Measurements from ENCODE around the gene ATP11C. TPM values are rescaled to one million over a fixed set of nuclear protein-coding genes. Genes with fewer than 3 reads are reported as not detected.
"Not testable (repeated sequence)": the region's sequence is repeated elsewhere in the genome, so short reads cannot be mapped to it uniquely, and the experiment has no call there.

The ATP11C gene
- total RNA-seq, 4 donors from 2014 or later = 20.4 to 33.3 (median 27.3) TPM

DNA sequence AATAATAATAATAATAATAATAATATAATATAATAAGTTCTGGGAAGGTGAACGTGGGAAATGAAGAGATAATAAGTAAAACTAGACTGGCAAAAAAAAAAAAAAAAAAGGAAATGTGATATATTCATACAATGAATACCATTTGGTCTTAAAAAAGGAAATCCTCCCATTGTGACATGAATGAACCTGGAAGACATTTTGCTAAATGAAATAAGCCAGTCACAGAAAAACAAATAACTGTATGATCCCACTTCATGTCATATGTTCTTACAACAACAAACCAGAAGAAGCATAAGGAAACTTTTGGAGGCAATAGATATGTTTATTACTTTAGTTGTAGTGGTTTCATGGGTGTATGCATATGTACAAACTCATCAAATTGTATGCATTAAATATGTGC lies 63.1 kb downstream of the ATP11C start:
- Histone ChIP-seq H3K36me3 (no peaks in the 10 kb centered on the region), H3K4me1 (no peaks in the 10 kb centered on the region), H3K4me3 (no peak overlapping the region), H3K27ac (no peak overlapping the region), H3K27me3 (no peaks in the 10 kb centered on the region), H3K9me3 (no peaks in the 10 kb centered on the region)
- no peak for ATAC-seq
- 60% methylated on average over 1 of the region's 1 CpG; no CpG with 5 or more reads in 1 of the 2 donors for WGBS, 2 donors (ENCODE audit: low coverage in 1 of 2)
- TF ChIP-seq POLR2A (IDR thresholded peaks at IDR 0.05) (no peak), EP300 (IDR thresholded peaks at IDR 0.05) (no peak), POLR2AphosphoS5 (IDR thresholded peaks at IDR 0.05) (no peak)
- TF ChIP-seq, protein P1, sequence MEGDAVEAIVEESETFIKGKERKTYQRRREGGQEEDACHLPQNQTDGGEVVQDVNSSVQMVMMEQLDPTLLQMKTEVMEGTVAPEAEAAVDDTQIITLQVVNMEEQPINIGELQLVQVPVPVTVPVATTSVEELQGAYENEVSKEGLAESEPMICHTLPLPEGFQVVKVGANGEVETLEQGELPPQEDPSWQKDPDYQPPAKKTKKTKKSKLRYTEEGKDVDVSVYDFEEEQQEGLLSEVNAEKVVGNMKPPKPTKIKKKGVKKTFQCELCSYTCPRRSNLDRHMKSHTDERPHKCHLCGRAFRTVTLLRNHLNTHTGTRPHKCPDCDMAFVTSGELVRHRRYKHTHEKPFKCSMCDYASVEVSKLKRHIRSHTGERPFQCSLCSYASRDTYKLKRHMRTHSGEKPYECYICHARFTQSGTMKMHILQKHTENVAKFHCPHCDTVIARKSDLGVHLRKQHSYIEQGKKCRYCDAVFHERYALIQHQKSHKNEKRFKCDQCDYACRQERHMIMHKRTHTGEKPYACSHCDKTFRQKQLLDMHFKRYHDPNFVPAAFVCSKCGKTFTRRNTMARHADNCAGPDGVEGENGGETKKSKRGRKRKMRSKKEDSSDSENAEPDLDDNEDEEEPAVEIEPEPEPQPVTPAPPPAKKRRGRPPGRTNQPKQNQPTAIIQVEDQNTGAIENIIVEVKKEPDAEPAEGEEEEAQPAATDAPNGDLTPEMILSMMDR (IDR thresholded peaks at IDR 0.05) = no peak

DNA sequence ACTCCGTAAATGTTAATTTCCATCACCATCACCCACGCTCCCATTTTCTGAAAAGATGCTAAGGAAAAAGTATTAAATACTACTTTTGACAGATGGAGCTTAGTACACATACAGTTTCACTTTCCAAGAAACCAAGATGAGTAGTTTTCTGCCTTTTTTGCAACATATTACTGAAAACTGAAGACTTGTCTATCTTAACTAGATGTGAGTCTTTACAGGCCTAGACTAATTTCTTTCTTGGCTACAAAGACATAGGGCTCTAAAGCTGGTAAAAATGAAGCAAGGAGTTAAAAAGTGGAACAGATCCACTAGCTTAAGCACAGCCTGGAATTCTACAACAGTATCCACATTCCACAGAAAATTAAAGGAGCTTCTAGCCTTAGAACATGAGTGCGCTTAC lies 68.2 kb downstream of the ATP11C start:
- no peaks in the 10 kb centered on the region for H3K9me3 ChIP-seq
- ATAC-seq = no peak
- no peak overlapping the region for H3K4me3 ChIP-seq
- TF ChIP-seq, protein P1 (IDR thresholded peaks at IDR 0.05) = no peak
- no peak for TF ChIP-seq EP300 (IDR thresholded peaks at IDR 0.05)
- no peak for TF ChIP-seq POLR2A (IDR thresholded peaks at IDR 0.05)
- no peak for TF ChIP-seq POLR2AphosphoS5 (IDR thresholded peaks at IDR 0.05)
- no peaks in the 10 kb centered on the region for H3K27me3 ChIP-seq
- no peak overlapping the region for H3K27ac ChIP-seq
- 89 to 90% methylated on average over 2 of the region's 3 CpGs for WGBS, 2 donors (ENCODE audit: low coverage in 1 of 2)
- no peaks in the 10 kb centered on the region for H3K36me3 ChIP-seq
- no peaks in the 10 kb centered on the region for H3K4me1 ChIP-seq

- Histone ChIP-seq H3K27me3 (no peaks in the 10 kb centered on the region), H3K4me3 (no peak overlapping the region), H3K27ac (no peak overlapping the region), H3K4me1 (no peaks in the 10 kb centered on the region), H3K9me3 (no peaks in the 10 kb centered on the region), H3K36me3 (no peaks in the 10 kb centered on the region)
- no peak for ATAC-seq
- WGBS, 2 donors (ENCODE audit: low coverage in 1 of 2) = 62 to 93% methylated on average over 2 to 3 of the region's 5 CpGs
- TF ChIP-seq, protein P1 (IDR thresholded peaks at IDR 0.05) = no peak
- TF ChIP-seq EP300 (IDR thresholded peaks at IDR 0.05) (no peak), POLR2A (IDR thresholded peaks at IDR 0.05) (no peak), POLR2AphosphoS5 (IDR thresholded peaks at IDR 0.05) (no peak)
Observed at GRCh38 chrX:139862208-139862607, 70.6 kb downstream of the ATP11C start.

DNA sequence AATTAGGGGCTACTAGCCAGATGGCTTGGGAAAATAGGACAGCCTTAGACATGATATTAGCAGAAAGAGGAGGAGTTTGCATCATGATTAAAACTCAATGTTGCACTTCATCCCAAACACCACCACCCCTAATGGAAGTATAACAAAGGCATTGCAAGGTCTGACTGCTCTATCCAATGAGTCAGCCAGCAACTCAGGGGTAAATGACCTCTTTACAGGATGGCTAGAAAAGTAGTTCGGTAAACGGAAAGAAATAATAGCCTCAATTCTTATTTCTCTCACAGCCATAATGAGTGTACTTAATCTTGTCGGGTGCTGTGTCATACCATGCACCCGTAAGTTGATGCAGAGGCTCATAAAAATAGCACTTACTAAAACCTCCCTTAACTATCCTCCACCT lies 76.0 kb downstream of the ATP11C start:
- not testable (repeated sequence) for ATAC-seq, H3K9me3 ChIP-seq, H3K4me1 ChIP-seq, H3K36me3 ChIP-seq, H3K4me3 ChIP-seq, H3K27ac ChIP-seq, H3K27me3 ChIP-seq
- 51 to 79% methylated on average over 4 of the region's 4 CpGs for WGBS, 2 donors (ENCODE audit: low coverage in 1 of 2)

GRCh38 chrX:139851730-139852129 lies 81.1 kb downstream of the ATP11C start:
- WGBS, 2 donors (ENCODE audit: low coverage in 1 of 2) = 100% methylated on average over 2 of the region's 3 CpGs; no CpG with 5 or more reads in 1 of the 2 donors
- Histone ChIP-seq H3K4me1 (no peaks in the 10 kb centered on the region), H3K9me3 (no peaks in the 10 kb centered on the region), H3K36me3 (no peaks in the 10 kb centered on the region), H3K4me3 (no peak overlapping the region), H3K27me3 (no peaks in the 10 kb centered on the region), H3K27ac (no peak overlapping the region)
- TF ChIP-seq POLR2AphosphoS5 (IDR thresholded peaks at IDR 0.05) (no peak), EP300 (IDR thresholded peaks at IDR 0.05) (no peak), POLR2A (IDR thresholded peaks at IDR 0.05) (no peak)
- TF ChIP-seq, protein P1 (IDR thresholded peaks at IDR 0.05) = no peak
- no peak for ATAC-seq

All from gastroesophageal sphincter (tissue), 4 donors.